HG02870 (cell line): ENCODE data around the gene PTGR2.
"Not testable (repeated sequence)": the region's sequence is repeated elsewhere in the genome, so short reads cannot be mapped to it uniquely, and the experiment has no call there.

Experiments used
- ATAC-seq: cut with Tn5 transposase; IDR thresholded peaks from one replicate; pipeline ENCODE4 v1.9.1; 2021; ENCODE audit warnings: mild to moderate bottlenecking, moderate library complexity; ENCODE audit not compliant: unreplicated experiment

PTGR2 gene

GRCh38 chr14:73851567-73852382 lies at the start of gene PTGR2:
Gene PTGR2, plus strand, starts transcription at chr14:73851831. Its CDS starts 7,032 bp downstream, at chr14:73858863.
- ATAC-seq = peak; percentile 83

GRCh38 chr14:73802431-73803188 lies 49.0 kb upstream of the PTGR2 start:
- ATAC-seq = no peak

GRCh38 chr14:73804636-73805035 lies 47.0 kb upstream of the PTGR2 start:
- ATAC-seq = no peak

- no peak for ATAC-seq
Measured at GRCh38 chr14:73807457-73807856, 44.2 kb upstream of the PTGR2 start.

DNA sequence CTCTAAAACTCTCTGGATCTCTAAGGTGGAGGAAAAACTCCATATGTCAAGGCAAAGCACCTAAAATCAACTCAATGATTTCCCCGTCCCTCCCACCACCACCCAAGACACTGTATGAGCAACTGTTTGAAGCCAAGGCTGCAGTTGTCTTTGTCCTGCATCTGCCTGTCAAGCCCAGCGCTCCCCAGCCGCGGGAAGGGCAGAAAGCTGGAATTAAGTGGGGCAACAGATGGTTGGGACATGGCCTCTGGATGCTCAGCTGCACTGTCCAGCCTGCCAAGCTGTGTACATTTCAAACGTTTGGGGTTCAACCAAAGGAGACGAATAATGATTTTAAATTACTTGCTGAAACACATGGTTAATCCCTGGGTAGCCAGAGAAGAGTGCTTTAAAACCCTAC lies 42.2 kb upstream of the PTGR2 start:
- no peak for ATAC-seq

GRCh38 chr14:73810478-73811163 lies 41.0 kb upstream of the PTGR2 start:
- ATAC-seq = no peak

DNA sequence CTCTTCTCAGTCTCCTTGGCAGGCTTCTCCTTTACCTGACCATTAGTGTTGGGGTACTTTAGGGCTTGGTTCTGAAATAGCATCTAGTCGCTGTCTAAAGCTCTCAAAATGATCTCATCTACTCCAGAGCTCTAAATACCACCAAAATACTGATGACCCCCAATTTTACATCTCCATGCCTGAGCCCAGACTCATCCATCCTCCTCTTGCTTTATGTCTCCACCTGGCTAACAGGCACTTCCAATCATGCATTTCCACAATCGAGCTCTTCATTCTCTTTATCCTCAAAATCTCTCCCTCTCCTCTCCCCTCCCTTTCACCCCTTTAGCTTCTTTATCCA lies 40.5 kb upstream of the PTGR2 start:
- no peak for ATAC-seq

- no peak for ATAC-seq
Measured at GRCh38 chr14:73814153-73814552, 37.5 kb upstream of the PTGR2 start.

DNA sequence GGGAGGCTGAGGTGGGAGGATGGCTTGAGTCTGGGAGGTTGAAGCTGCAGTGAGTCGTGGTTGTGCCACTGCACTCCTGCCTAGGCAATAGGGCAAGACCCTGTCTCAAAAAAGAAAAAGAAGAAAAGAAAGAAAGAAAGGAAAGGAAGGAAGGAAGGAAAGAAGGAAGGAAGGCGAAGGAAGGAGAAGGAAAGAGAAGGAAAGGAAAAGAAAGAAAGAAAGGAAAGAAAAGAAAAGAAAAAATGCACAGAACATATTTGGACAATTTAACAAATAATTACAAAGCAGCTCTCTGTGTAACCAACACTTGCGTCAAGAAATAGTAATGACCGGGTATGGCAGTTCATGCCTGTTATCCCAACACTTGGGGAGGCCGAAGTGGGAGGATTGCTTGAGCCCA lies 35.8 kb upstream of the PTGR2 start:
- no peak for ATAC-seq

DNA sequence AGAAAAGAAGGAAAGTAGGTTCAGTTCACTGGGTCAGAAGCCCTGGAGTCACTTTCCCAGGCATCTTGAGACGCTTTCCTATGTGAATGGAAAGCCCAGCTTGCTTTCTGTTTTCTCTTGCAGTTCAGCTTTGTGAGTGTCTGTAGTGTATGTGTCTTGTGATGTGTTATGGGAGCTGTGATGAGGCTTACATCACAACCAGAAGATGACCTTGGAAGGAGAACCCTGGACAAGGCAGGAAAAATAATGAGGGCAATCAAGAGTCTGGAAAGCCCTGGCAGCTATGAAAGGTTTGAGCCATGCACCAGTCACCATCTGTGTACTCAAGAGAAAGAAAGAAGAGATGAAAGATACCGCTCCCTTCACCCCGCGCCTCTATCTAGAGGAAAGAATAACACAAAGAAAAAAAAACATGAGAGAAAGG lies 35.2 kb upstream of the PTGR2 start:
- no peak for ATAC-seq

DNA sequence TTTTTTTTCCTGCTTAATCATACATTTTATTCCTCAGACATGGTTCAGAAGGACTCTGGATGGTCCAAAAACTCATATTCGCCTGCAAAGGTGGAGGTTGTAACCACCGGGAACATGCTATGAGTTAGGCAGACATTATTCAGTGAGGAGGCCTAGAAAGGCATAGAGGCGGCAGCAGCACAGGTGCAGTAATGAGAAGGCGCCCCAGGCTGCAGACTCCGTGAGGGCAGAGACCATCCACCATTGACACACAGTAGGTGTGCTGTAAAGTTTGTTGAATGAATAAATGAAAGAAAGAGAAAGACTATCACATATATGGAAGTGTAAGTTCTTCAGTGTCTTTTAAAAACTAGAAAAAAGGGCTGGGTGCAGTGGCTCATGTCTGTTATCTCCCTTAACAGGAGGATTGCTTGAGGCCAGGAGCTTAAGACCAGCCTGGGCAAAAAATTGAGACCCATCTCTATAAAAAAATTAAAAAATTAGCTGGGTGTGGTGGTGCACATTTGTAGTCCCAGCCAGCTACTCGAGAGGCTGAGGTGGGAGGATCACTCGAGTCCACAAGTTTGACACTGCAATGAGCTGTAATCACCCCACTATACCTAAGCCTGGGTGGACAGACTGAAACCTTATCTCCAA lies 34.5 kb upstream of the PTGR2 start:
- ATAC-seq = no peak

DNA sequence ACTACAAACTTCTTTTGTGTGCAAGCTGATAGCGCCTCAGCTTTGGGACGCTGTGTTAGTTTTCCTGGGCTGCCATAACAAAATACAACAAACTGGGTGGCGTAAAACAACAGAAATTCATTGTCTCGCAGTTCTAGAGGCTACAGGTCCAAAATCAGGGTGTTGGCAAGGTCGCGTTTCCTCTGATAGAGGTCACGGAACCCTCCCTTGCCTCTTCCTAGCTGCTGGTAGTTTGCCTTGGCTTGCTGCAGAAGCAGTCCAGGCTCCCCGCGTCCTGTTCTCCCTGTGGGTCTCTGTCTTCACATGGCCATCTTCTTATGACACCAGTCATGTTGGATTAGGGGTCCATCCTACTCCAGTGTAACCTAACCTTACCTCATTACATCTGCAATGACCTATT lies 32.8 kb upstream of the PTGR2 start:
- no peak for ATAC-seq

- ATAC-seq = no peak
Measured at GRCh38 chr14:73820631-73821030, 31.0 kb upstream of the PTGR2 start.

DNA sequence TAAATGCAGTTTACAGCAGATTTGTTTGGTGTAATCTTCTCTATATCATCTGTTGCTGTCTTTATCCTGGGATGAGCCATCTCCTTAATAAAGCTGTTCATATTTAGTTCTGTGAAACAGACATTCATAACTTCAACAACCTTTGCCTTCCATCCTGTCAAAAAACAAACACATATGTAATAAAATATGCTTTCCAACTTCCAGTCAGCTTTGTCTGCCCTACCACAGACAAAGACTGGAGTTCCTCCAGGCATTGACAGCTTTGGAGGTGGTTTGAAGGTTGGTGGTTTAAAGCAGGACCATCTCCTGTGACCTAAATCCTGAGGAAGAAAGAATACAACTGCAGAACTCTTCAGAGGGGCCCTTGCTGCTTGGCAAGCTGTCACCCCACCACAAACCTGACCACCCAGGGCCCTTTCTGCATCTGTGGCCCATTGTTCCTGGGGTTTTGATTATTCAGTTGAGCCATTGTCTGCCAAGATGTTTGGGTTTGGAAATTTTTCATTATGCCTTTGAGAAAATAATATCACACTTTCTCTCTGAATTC lies 28.2 kb upstream of the PTGR2 start:
- no peak for ATAC-seq

DNA sequence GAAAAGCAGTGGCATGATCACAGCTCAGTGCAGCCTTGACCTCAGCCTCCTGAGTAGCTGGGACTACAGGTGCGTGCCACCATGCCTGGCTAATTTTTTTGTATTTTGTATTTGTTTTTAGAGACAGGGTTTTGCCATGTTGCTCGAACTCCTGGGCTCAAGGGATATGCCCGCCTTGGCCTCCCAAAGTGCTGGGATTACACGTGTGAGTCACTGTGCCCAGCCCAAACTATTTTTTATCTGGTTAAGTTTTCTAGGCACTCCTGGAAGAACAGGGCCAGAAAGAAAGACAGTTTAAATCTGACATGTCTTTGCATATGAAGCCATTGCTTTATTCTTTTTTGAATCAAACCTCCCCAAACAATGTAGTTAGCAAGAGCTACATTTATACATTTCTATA lies 27.5 kb upstream of the PTGR2 start:
- no peak for ATAC-seq

DNA sequence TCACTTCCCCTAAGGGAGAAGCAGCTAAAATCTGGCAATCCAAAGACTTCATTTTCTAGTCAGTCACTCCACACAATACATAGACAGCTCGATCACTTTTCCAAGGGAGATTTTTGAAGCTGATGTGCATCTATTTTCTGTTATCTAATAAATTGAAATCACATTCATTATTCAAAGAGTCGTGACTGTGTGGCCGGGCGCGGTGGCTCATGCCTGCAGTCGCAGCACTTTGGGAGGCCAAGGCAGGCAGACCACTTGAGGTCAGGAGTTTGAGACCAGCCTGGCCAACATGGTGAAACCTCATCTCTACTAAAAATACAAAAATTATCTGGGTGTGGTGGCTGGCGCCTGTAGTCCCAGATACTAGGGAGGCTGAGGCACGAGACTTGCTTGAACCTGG lies 27.1 kb upstream of the PTGR2 start:
- no peak for ATAC-seq

GRCh38 chr14:73825551-73826188 lies 26.0 kb upstream of the PTGR2 start:
- ATAC-seq = no peak

- not testable (repeated sequence) for ATAC-seq
Measured at GRCh38 chr14:73827190-73827589, 24.4 kb upstream of the PTGR2 start.

DNA sequence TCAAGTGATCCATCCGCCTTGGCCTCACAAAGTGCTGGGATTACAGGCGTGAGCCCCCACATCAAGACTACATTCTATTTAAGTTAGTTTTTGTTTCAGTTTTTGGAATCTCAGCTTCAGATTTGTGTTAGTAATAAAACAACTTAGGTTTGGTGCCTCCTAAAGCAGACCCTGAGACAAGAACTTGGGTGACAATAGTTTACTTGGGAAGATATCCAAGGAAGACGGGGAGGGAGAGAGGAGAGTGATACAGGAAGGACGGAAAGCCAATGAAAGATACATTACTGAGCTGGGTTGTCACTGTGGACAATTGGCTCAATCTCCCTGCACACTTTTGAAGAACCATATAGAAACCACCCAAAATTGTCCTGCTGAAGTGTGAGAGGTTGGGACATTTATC lies 22.6 kb upstream of the PTGR2 start:
- no peak for ATAC-seq
